Measurements from ENCODE around the gene NUP98. TPM values are rescaled to one million over a fixed set of nuclear protein-coding genes. Genes with fewer than 3 reads are reported as not detected.

NUP98 gene
- polyA plus RNA-seq, 2 of the 4 experiments (the other 2 are of a cell fraction): 54.2 to 121 TPM

GRCh38 chr11:3664032-3664630, 133.2 kb downstream of the NUP98 start (continued):
- TF ChIP-seq HMGXB4 (CRISPR knock-in tag; IDR thresholded peaks at IDR 0.05; ENCODE audit: borderline replicate concordance) (no peak), NPAS2 (CRISPR knock-in tag; IDR thresholded peaks at IDR 0.05; ENCODE audit: borderline replicate concordance) (no peak), RNF2 (IDR thresholded peaks at IDR 0.05; ENCODE audit: borderline replicate concordance, low read depth) (no peak), EHMT2 (IDR thresholded peaks at IDR 0.05; ENCODE audit: low read depth) (no peak), EHF (CRISPR knock-in tag; IDR thresholded peaks at IDR 0.05) (no peak), BHLHE40 (IDR thresholded peaks at IDR 0.05; ENCODE audit: low read depth, low read length) (no peak), NFE2L2 (conservative IDR thresholded peaks at IDR 0.05; ENCODE audit: low read length) (no peak)

- no peak overlapping the region for H3K27ac ChIP-seq
- ChIA-PET POLR2A (no interaction called here), CTCF (no interaction called here)
- TF ChIP-seq RFX5 (IDR thresholded peaks at IDR 0.05) (no peak), CBX2 (IDR thresholded peaks at IDR 0.05; ENCODE audit: borderline replicate concordance, low read depth) (no peak), ELK1 (IDR thresholded peaks at IDR 0.05; ENCODE audit: low read depth, low read length) (no peak), KDM1A (IDR thresholded peaks at IDR 0.05; ENCODE audit: low read depth) (no peak), ZFP36 (IDR thresholded peaks at IDR 0.05; ENCODE audit: borderline replicate concordance, partially characterized antibody) (no peak), RAD21 (conservative IDR thresholded peaks at IDR 0.05 in 1 of 2, IDR thresholded peaks at IDR 0.05 in 1 of 2) (no peak), HOXB13 (CRISPR knock-in tag; IDR thresholded peaks at IDR 0.05; ENCODE audit: low read depth) (no peak), FOXS1 (CRISPR knock-in tag; IDR thresholded peaks at IDR 0.05) (no peak), ZSCAN20 (CRISPR knock-in tag; IDR thresholded peaks at IDR 0.05) (no peak), EHMT2 (IDR thresholded peaks at IDR 0.05; ENCODE audit: low read depth) (no peak), CTCF (IDR thresholded peaks at IDR 0.05) (no peak), SREBF2 (IDR thresholded peaks at IDR 0.05) (no peak), HEYL (CRISPR knock-in tag; IDR thresholded peaks at IDR 0.05) (no peak), BCL3 (IDR thresholded peaks at IDR 0.05) (no peak), E2F6 (IDR thresholded peaks at IDR 0.05; ENCODE audit: borderline replicate concordance, low read depth) (no peak), RNF2 (IDR thresholded peaks at IDR 0.05; ENCODE audit: borderline replicate concordance, low read depth) (no peak), KDM5A (IDR thresholded peaks at IDR 0.05) (no peak), PHF8 (IDR thresholded peaks at IDR 0.05; ENCODE audit: borderline replicate concordance, low read depth) (no peak), MAX (IDR thresholded peaks at IDR 0.05) (no peak)
- H3K4me2 ChIP-seq: no peak overlapping the region
- FAIRE-seq: no peak
- no peaks in the 10 kb centered on the region for H3K9me3 ChIP-seq
- H3K4me1 ChIP-seq: no peaks in the 10 kb centered on the region
- no peak for ATAC-seq
- H3K4me3 ChIP-seq: no peak overlapping the region
- DNase-seq (ENCODE audit: low read depth in 1 of 2, low spot score in 1 of 2): no peak
Measured at GRCh38 chr11:3662856-3663255, 134.5 kb downstream of the NUP98 start.

Measured in A549 (cell line).